ENCODE measurements around the gene TMEM134. TPM values are rescaled to one million over a fixed set of nuclear protein-coding genes. Genes with fewer than 3 reads are reported as not detected.

TMEM134 gene
- polyA plus RNA-seq, 1 donor, result 63.0 TPM

GRCh38 chr11:67418476-67419281, 50.4 kb downstream of the TMEM134 start:
- Histone ChIP-seq H3K27ac (ENCODE audit: low read length) (no peak overlapping the region), H3K36me3 (ENCODE audit: control insufficient read depth, insufficient read depth, low read length) (no peaks in the 10 kb centered on the region), H3K4me1 (ENCODE audit: control insufficient read depth, insufficient read depth, low read length) (peaks cover 21% of the 10 kb centered on the region), H3K27me3 (ENCODE audit: control insufficient read depth, insufficient read depth, low read length) (peaks cover 16% of the 10 kb centered on the region), H3K4me3 (ENCODE audit: low read length) (no peak overlapping the region), H3K9me3 (ENCODE audit: control insufficient read depth, low read depth, low read length) (peaks cover 4% of the 10 kb centered on the region)
- no CpG with 5 or more reads among the region's 26 CpGs for WGBS (ENCODE audit: insufficient coverage, low lambda C conversion rate)
- no peak for DNase-seq

- Histone ChIP-seq H3K36me3 (ENCODE audit: control insufficient read depth, insufficient read depth, low read length) (no peaks in the 10 kb centered on the region), H3K4me3 (ENCODE audit: low read length) (no peak overlapping the region), H3K27me3 (ENCODE audit: control insufficient read depth, insufficient read depth, low read length) (peaks cover 16% of the 10 kb centered on the region), H3K4me1 (ENCODE audit: control insufficient read depth, insufficient read depth, low read length) (peaks cover 18% of the 10 kb centered on the region), H3K27ac (ENCODE audit: low read length) (no peak overlapping the region), H3K9me3 (ENCODE audit: control insufficient read depth, low read depth, low read length) (peaks cover 4% of the 10 kb centered on the region)
- no peak for DNase-seq
- no CpG with 5 or more reads among the region's 12 CpGs for WGBS (ENCODE audit: insufficient coverage, low lambda C conversion rate)
Measured at GRCh38 chr11:67417425-67417824, 51.6 kb downstream of the TMEM134 start.

GRCh38 chr11:67416416-67417335, 52.4 kb downstream of the TMEM134 start:
- Histone ChIP-seq H3K36me3 (ENCODE audit: control insufficient read depth, insufficient read depth, low read length) (no peaks in the 10 kb centered on the region), H3K27me3 (ENCODE audit: control insufficient read depth, insufficient read depth, low read length) (peaks cover 19% of the 10 kb centered on the region), H3K4me1 (ENCODE audit: control insufficient read depth, insufficient read depth, low read length) (peaks cover 18% of the 10 kb centered on the region), H3K27ac (ENCODE audit: low read length) (no peak overlapping the region), H3K4me3 (ENCODE audit: low read length) (no peak overlapping the region), H3K9me3 (ENCODE audit: control insufficient read depth, low read depth, low read length) (peaks cover 4% of the 10 kb centered on the region)
- 60% methylated on average over 2 of the region's 21 CpGs for WGBS (ENCODE audit: insufficient coverage, low lambda C conversion rate)
- no peak for DNase-seq

- no peak for DNase-seq
- Histone ChIP-seq H3K4me1 (ENCODE audit: control insufficient read depth, insufficient read depth, low read length) (peaks cover 18% of the 10 kb centered on the region), H3K36me3 (ENCODE audit: control insufficient read depth, insufficient read depth, low read length) (no peaks in the 10 kb centered on the region), H3K27ac (ENCODE audit: low read length) (no peak within 1 kb of the TSS), H3K9me3 (ENCODE audit: control insufficient read depth, low read depth, low read length) (peaks cover 4% of the 10 kb centered on the region), H3K4me3 (ENCODE audit: low read length) (no peak within 1 kb of the TSS), H3K27me3 (ENCODE audit: control insufficient read depth, insufficient read depth, low read length) (peaks cover 25% of the 10 kb centered on the region)
- WGBS (ENCODE audit: insufficient coverage, low lambda C conversion rate), result no CpG with 5 or more reads among the region's 67 CpGs
Measured at GRCh38 chr11:67415501-67416304, 53.3 kb downstream of the TMEM134 start, which contains the start of gene CARNS1. Gene CARNS1 (plus strand): TSS chr11:67415678. CDS start chr11:67416200, 522 bp downstream.

GRCh38 chr11:67413266-67413849, 55.7 kb downstream of the TMEM134 start:
- Histone ChIP-seq H3K27me3 (ENCODE audit: control insufficient read depth, insufficient read depth, low read length) (peaks cover 38% of the 10 kb centered on the region), H3K4me1 (ENCODE audit: control insufficient read depth, insufficient read depth, low read length) (peaks cover 11% of the 10 kb centered on the region)
- 43% methylated on average over 1 of the region's 2 CpGs for WGBS (ENCODE audit: insufficient coverage, low lambda C conversion rate)

GRCh38 chr11:67412495-67413179, 56.4 kb downstream of the TMEM134 start:
- no peak for DNase-seq
- Histone ChIP-seq H3K4me3 (ENCODE audit: low read length) (no peak overlapping the region), H3K27ac (ENCODE audit: low read length) (no peak overlapping the region), H3K36me3 (ENCODE audit: control insufficient read depth, insufficient read depth, low read length) (no peaks in the 10 kb centered on the region), H3K27me3 (ENCODE audit: control insufficient read depth, insufficient read depth, low read length) (peaks cover 41% of the 10 kb centered on the region), H3K4me1 (ENCODE audit: control insufficient read depth, insufficient read depth, low read length) (peaks cover 11% of the 10 kb centered on the region), H3K9me3 (ENCODE audit: control insufficient read depth, low read depth, low read length) (peaks cover 4% of the 10 kb centered on the region)
- no CpG with 5 or more reads among the region's 9 CpGs for WGBS (ENCODE audit: insufficient coverage, low lambda C conversion rate)

More at GRCh38 chr11:67413266-67413849, 55.7 kb downstream of the TMEM134 start:
- Histone ChIP-seq H3K4me3 (ENCODE audit: low read length) (no peak overlapping the region), H3K9me3 (ENCODE audit: control insufficient read depth, low read depth, low read length) (peaks cover 4% of the 10 kb centered on the region), H3K27ac (ENCODE audit: low read length) (no peak overlapping the region), H3K36me3 (ENCODE audit: control insufficient read depth, insufficient read depth, low read length) (no peaks in the 10 kb centered on the region)
- DNase-seq, result no peak

- no peak for DNase-seq
- H3K4me1 ChIP-seq (ENCODE audit: control insufficient read depth, insufficient read depth, low read length), result peaks cover 11% of the 10 kb centered on the region
- peaks cover 41% of the 10 kb centered on the region for H3K27me3 ChIP-seq (ENCODE audit: control insufficient read depth, insufficient read depth, low read length)
- H3K4me3 ChIP-seq (ENCODE audit: low read length), result no peak overlapping the region
- no CpG with 5 or more reads among the region's 7 CpGs for WGBS (ENCODE audit: insufficient coverage, low lambda C conversion rate)
- no peaks in the 10 kb centered on the region for H3K36me3 ChIP-seq (ENCODE audit: control insufficient read depth, insufficient read depth, low read length)
- H3K9me3 ChIP-seq (ENCODE audit: control insufficient read depth, low read depth, low read length), result no peaks in the 10 kb centered on the region
- H3K27ac ChIP-seq (ENCODE audit: low read length), result no peak overlapping the region
Measured at GRCh38 chr11:67411785-67412152, 57.3 kb downstream of the TMEM134 start.

Data from large intestine (tissue), 3 donors.